IPS DF 4.7 (cell line): ENCODE results near the gene TRPV3.
"Not testable (repeated sequence)": the region's sequence is repeated elsewhere in the genome, so short reads cannot be mapped to it uniquely, and the experiment has no call there.

Source experiments
- DNase-seq: peaks from one replicate; pipeline ENCODE4 v3.0.0-alpha.2; 2013; ENCODE audit warnings: low spot score; ENCODE audit errors: extremely low read depth

The TRPV3 gene

GRCh38 chr17:3526971-3527370 is 30.6 kb downstream of the TRPV3 start:
- DNase-seq, result no peak

DNA sequence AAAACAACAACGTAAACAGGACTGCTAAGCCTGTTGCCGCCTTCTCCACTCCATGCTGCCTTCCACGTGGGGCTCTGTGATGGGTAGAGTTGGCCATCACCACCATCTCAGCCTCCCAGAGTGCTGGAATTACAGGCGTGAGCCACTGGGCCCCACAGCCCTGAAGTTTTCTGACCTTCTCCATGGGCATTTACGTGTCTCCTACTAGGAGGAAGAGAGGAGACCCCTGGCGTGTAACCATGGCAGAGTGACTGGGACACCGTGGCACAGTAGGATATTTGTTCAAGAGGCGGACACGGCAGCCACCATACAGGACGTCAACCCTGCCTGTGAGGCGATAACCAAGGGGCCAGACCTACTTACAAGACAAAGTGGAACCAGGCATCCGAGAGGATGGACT is 31.1 kb downstream of the TRPV3 start:
- DNase-seq, result no peak

DNA sequence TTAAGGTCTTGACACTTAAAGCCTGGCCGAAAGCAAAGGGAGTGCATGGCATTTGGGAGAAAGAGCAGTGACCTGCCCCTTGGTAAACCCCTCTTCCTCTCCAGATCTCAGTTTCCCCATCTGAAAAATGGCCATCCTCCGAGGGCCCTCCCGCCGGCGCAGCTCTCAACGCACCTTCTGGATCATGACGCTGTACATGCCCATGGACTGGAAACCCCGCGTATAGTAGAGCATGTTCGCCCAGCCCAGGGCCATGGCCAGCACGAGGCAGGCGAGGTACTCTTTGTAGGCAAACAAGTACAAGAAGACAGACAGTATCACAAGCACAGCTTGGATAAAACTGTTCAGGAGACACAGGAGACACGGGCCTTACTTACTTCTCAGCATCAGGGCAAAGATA is 33.6 kb downstream of the TRPV3 start:
- no peak for DNase-seq

- not testable (repeated sequence) for DNase-seq
These were observed 38.1 kb downstream of the TRPV3 start for GRCh38 chr17:3519472-3519871.

GRCh38 chr17:3514873-3515272 is 42.7 kb downstream of the TRPV3 start:
- no peak for DNase-seq

GRCh38 chr17:3514167-3514566 is 43.4 kb downstream of the TRPV3 start:
- not testable (repeated sequence) for DNase-seq

GRCh38 chr17:3513305-3514035 is 44.1 kb downstream of the TRPV3 start:
- no peak for DNase-seq

DNA sequence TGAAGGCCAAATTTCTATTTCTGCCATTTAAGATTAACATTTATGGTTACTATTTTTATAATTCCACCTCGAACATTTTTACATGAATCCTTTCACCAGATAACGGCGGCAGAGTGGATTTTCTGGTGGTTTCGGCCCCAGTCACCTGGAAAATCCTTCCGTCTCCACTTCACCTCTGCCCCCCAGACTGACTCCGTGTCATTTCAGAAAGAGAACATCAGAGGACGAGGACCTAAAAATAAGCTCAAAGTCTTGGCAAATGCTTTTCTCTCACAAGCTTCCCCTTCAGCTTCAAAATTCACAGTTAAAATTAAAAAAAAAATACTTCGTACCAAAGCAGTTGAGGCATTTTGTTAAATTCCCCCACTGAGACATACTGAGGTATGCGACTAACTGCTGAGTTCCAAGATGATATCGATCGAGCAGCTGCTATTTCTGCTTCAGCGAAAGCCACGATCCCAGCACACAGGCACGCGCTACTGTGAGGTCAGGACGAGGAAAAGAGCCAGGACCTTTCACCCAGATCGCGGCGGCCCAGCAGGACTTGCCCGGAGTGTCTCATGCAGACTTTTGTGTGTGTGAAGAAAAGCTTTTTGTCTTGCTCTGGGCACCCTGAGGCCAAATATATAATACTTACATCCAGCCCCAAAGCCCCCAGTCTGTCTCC is 45.0 kb downstream of the TRPV3 start:
- no peak for DNase-seq

- DNase-seq, result no peak
These were observed 45.6 kb downstream of the TRPV3 start for GRCh38 chr17:3511852-3512504.

- no peak for DNase-seq
These were observed 47.5 kb downstream of the TRPV3 start for GRCh38 chr17:3510090-3510489.

- DNase-seq, result no peak
These were observed 49.7 kb downstream of the TRPV3 start for GRCh38 chr17:3507869-3508268.

- DNase-seq, result no peak
These were observed 50.5 kb downstream of the TRPV3 start for GRCh38 chr17:3507071-3507470.

GRCh38 chr17:3506054-3506453 is 51.6 kb downstream of the TRPV3 start:
- DNase-seq, result no peak

DNA sequence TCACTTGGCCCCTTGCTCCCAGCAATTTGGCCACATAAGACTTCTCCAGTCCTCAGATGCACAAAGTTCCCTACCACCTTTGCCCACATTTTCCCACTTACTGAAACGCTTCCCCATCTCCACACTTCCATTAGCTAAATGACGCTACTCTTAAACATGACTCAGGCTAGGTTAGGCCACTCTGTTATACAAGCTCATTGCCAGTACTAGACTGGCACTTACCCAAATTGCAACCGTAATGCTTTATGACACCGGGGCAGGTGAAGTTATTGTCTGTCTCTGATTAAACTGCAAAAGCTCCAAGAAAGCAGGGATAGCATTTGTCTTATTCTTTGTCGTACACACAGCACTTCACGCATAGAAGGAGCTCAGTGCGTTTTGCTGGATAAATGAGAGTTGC is 52.6 kb downstream of the TRPV3 start:
- DNase-seq, result no peak

DNA sequence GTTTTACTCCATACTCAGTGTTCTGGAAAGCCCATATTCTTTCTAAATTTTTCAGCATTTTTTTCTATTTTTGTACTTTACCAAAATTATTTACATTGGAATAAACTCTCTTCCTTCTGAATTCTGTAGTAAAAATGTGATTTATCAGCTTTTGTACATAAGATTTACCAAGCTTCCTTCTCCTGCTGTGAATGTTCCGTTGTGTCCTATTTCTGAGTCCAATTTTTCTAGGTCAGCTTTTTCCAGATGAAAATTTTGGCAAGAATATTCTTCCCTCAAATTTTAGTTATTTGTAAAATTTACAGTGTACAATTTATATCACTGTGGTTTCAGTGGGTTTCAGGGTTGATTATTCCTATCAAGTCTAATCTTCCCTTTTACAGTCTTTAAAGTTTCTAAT is 54.3 kb downstream of the TRPV3 start:
- no peak for DNase-seq

DNA sequence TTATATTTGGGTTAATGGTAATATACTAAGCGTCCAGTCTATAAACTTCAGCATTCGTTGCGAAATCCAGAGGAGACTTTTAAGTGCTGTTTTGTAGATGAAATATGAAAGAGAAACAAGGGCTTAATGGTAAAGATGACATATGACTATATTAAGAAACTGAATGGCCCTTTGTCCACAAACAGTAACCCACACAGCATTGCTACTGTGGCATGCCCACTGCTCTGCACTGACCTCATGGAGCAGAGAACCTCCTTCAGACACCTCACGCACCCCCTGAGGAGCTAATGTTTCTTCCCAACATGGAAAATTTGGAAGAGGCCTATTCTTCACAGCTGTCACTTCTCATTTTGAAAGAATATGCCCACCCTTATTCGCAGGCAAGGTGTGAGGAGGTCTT is 55.1 kb downstream of the TRPV3 start:
- no peak for DNase-seq

DNA sequence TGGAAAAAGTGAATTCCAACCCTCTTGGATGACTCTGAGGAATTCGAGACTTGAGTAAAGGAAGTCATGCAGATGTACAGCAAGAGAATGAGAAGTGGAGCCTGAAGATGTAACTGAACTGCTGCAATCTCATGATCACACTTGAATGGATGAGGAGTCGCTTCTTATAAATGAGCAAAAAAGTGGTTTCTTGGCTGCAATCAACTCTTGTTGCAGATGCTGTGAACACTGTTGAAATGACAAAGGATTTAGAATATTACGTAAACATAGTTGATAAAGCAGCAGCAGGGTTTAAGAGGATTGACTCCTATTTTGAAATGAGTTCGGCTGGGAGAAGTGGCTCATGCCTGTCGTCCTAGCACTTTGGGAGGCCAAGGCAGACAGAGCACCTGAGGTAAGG is 56.3 kb downstream of the TRPV3 start:
- no peak for DNase-seq

GRCh38 chr17:3497101-3497500 is 60.5 kb downstream of the TRPV3 start:
- DNase-seq, result no peak

DNA sequence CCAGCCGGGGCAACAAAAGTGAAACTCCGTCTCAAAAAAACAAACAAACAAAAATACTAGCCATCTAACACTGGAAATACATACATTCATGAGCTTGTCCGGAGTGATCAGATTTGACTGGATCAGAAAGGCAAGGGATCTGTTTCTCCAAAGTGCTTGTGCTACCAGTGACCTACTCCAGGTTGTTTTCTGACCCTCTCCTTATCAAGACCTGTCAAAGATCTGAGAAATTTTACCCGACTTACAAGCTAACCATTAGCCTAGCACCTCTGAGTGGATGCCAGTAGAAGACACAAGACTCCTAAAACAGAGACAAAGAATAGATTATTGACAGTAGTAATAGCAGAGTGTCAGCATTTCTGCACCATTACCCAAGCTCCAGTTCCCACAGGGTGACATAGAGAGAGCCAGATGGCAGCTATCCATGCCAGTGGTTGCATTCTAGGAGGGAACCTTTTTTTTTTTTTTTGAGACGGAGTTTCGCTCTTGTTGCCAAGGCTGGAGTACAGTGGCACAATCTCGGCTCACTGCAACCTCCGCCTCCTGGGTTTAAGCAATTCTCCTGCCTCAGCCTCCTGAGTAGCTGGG is 72.0 kb downstream of the TRPV3 start:
- DNase-seq, result no peak

GRCh38 chr17:3482852-3483251 is 74.8 kb downstream of the TRPV3 start:
- peak; percentile 46 for DNase-seq

GRCh38 chr17:3479988-3480387 is 77.6 kb downstream of the TRPV3 start:
- no peak for DNase-seq
